GM10248 (cell line): ENCODE data around the gene FAM83F.

Experiments used
- CTCF ChIA-PET: fragments of 300-600 bp; sonication (Branson Sonifier 250); formaldehyde crosslinking; extraction: SDS; loops from one replicate; lab custom pipeline; 2021; ENCODE audit warnings: antibody characterized with exemption; lab: Yijun Ruan, JAX
- POLR2A ChIA-PET: fragments of 350-650 bp; sonication (Branson Sonifier 250); formaldehyde crosslinking; extraction: SDS; loops from one replicate; lab custom pipeline; 2020; ENCODE audit warnings: antibody characterized with exemption; lab: Yijun Ruan, JAX
- DNase-seq: peaks from one replicate; pipeline ENCODE4 v3.0.0; 2012; ENCODE audit errors: extremely low spot score
- TF ChIP-seq, protein P1 (sequence below): IDR thresholded peaks from 2 replicates; pipeline ENCODE4 v1.5.1; 2012; ENCODE audit warnings: mild to moderate bottlenecking, low read depth; ENCODE audit errors: extremely low read depth, missing control alignments, control extremely low read depth

FAM83F gene

DNA sequence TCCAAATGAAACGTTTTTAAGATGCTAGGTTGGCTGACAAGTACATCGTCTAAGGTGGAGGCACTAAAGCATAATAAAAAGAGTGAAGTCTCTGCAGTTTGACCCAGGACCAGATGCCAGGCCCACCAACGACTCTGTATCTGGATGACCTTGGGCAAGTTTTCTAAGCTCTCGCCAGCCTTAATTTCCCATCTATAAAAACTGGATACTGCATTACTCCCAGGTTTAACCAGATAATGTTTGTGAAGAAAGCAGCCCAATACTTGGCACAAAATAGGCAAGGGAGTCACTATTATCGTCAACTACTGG lies 49.0 kb downstream of the FAM83F start:
- CTCF ChIA-PET: interaction anchor here (0.7 to 2.7 kb wide), 11 partner anchors 11 to 515 kb away, joined by 3 to 19 read pairs (median 5); no protein-coding TSS in a partner anchor
- DNase-seq: no peak
- POLR2A ChIA-PET: interaction anchor here (0.6 to 1.7 kb wide), 9 partner anchors 12 to 725 kb away, joined by 3 to 8 read pairs (median 5); partner anchors contain the start of genes ADSL, ATF4, RPL3 and TNRC6B
- TF ChIP-seq, protein P1, sequence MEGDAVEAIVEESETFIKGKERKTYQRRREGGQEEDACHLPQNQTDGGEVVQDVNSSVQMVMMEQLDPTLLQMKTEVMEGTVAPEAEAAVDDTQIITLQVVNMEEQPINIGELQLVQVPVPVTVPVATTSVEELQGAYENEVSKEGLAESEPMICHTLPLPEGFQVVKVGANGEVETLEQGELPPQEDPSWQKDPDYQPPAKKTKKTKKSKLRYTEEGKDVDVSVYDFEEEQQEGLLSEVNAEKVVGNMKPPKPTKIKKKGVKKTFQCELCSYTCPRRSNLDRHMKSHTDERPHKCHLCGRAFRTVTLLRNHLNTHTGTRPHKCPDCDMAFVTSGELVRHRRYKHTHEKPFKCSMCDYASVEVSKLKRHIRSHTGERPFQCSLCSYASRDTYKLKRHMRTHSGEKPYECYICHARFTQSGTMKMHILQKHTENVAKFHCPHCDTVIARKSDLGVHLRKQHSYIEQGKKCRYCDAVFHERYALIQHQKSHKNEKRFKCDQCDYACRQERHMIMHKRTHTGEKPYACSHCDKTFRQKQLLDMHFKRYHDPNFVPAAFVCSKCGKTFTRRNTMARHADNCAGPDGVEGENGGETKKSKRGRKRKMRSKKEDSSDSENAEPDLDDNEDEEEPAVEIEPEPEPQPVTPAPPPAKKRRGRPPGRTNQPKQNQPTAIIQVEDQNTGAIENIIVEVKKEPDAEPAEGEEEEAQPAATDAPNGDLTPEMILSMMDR: no peak

GRCh38 chr22:40044102-40044869 lies 49.5 kb downstream of the FAM83F start:
- POLR2A ChIA-PET: interaction anchor here (0.5 to 1.7 kb wide), 13 partner anchors 10 to 726 kb away, joined by 3 to 8 read pairs (median 4); partner anchors contain the start of genes ADSL, ATF4, RPL3 and TNRC6B
- TF ChIP-seq, protein P1: no peak
- DNase-seq: peak; percentile 98
- CTCF ChIA-PET: interaction anchor here (0.8 to 2.7 kb wide), 13 partner anchors 10 to 728 kb away, joined by 3 to 19 read pairs (median 4); no protein-coding TSS in a partner anchor

DNA sequence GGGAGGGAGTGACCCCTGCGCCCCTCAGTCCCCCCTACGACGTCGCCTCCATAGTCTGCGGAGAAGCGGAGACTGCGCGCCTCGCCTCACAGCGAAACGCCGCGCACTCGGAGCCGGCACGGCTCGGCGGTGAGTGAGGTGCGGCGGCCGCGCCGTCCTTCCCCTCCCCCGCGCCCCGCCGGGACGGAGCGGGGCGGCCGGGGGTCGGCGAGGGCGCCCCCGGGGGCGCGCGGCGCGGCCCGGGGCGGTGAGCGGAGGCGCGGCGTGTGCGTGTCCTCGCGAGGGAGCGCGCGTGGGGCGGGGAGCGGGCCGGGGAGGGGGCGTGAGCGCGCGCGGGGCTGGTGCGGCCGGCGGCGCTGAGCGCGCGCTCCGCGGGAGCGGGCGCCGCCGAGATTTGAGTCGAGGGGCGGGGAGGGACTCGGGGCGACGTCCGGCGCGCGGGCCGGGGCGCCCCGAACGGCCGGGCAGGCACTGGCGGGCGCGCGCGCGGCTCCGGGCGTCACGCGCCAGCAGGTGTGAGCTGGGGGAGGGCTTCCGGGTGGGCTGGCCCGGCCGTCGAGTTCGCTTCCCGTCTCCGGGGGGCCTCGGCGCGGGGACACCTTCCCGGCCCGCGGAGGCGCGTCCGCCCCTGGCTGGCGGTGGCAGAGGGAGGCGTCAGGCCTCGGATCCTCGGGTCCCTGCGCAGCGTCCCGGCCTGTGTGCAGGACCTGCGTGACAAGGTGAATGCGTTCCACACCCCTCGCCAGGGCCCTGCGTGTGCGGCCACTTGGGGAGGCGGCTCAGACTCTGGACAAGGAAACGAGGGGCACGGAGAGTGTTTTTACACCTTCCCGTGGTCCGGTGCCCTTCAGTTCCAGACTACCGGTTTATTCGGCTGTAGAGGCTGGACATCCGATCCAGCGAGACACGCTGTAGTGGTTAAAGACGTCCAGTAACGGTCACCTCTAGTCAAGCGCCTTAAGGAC lies 50.4 kb downstream of the FAM83F start:
- POLR2A ChIA-PET: interaction anchor here (0.5 to 1.7 kb wide), 11 partner anchors 9 to 727 kb away, joined by 3 to 8 read pairs (median 5); partner anchors contain the start of genes ADSL, ATF4, RPL3 and TNRC6B
- TF ChIP-seq, protein P1: no peak
- peak; percentile 80 for DNase-seq
- CTCF ChIA-PET: interaction anchor here (0.9 to 2.7 kb wide), 8 partner anchors 11 to 728 kb away, joined by 3 to 19 read pairs (median 4); no protein-coding TSS in a partner anchor

DNA sequence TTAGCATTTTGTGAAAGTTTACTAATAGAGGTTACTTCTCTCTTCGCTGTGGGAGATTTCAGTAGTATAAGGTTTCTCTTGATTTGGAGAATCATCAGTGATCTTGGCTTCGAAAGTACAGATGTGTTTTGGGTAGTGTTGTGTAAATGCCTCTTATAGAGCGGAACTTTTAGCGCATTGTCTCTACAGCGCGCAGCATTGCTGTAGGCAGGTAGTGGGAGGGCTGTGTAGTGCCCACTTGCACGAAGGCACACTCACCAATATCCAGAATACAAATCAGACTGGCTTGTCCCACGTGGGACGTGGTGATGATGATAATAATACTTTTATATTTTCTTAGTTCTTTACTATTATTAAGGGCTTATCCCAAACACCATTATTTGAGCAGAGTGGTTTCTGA lies 51.4 kb downstream of the FAM83F start:
- ChIA-PET POLR2A (no interaction called here), CTCF (no interaction called here)
- TF ChIP-seq, protein P1: no peak
- no peak for DNase-seq

DNA sequence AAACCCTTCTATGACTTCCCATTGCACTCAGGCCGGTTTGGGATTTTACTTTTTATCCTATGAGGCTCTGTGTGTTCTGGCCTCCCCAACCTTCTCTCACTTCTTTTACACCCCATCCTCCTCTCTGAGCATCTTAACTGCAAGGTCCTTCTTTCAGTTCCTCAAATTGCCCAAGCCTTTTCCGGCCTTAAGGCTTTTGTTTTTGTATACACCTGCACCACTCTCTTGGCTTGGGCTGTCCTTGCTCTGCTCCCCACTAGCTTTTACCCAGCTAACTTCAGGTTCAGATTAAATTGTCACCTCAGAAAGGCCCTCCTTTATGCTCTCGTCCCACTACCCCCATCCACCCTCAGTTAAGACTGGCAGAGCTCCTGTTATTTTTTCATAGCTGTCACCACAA lies 55.5 kb downstream of the FAM83F start:
- DNase-seq: peak; percentile 73
- POLR2A ChIA-PET: interaction anchor here (0.7 kb wide), 1 partner anchor 15 kb away, joined by 3 read pairs; no protein-coding TSS in a partner anchor
- TF ChIP-seq, protein P1: no peak
- CTCF ChIA-PET: interaction anchor here (1.0 to 1.3 kb wide), 2 partner anchors 38 to 516 kb away, joined by 3 read pairs; no protein-coding TSS in a partner anchor
